ENCODE data around the gene STK32B. TPM values are rescaled to one million over a fixed set of nuclear protein-coding genes. Genes with fewer than 3 reads are reported as not detected.

STK32B gene
- total and polyA plus RNA-seq, 2 of the 8 experiments (the other 6 are each of a cell fraction or from before 2014, with no cell fraction given), result 2.3 to 2.5 TPM

DNA sequence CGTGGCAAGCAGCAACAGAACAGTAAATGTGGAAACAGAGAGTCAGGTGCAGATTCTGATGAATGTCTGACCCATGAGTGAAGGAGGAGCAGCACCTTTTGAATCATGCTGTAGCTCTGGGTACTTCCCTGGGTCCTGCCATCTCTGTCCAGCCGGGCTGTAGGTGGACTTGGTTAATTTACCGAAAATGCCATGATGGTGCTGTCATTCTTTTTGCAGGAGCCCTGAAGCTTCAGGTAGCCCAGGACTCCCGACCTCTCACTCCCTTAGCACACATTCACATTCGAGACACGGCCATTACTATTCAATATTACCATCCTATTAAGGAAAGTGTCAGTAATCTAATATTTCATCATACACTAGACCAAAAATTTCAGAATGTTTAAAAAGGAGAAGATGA is 320.9 kb downstream of the STK32B start:
- Histone ChIP-seq H2BK120ac (replicated peaks; ENCODE audit: low read depth, low read length) (no peak overlapping the region), H3K9me3 (ENCODE audit: insufficient read depth in 2 of 2, low read depth in 1 of 2, low read length in 1 of 2) (peaks cover 0 to 2% of the 10 kb centered on the region in 2 experiments; a peak in 1 of 4 replicates), H3K4me2 (ENCODE audit: insufficient read depth in 1 of 2, low read depth in 2 of 2, low read length in 2 of 2) (no peak overlapping the region), H3K18ac (ENCODE audit: extremely low read depth, low read length) (no peak overlapping the region), H4K8ac (ENCODE audit: extremely low read depth, insufficient read depth, low read length) (no peak overlapping the region), H3K4ac (replicated peaks; ENCODE audit: insufficient read length, low read depth, low read length) (no peak overlapping the region), H2BK12ac (ENCODE audit: low read depth, low read length) (no peak overlapping the region), H4K20me1 (replicated peaks in 1 of 2; ENCODE audit: control insufficient read depth in 1 of 2, insufficient read depth in 2 of 2, low read length in 2 of 2) (no peaks in the 10 kb centered on the region), H3K23me2 (ENCODE audit: low read depth, low read length) (no peaks in the 10 kb centered on the region), H3K79me2 (ENCODE audit: control insufficient read depth in 1 of 2, insufficient read depth in 2 of 2, low read length in 2 of 2) (no peaks in the 10 kb centered on the region), H3K36me3 (ENCODE audit: control insufficient read depth in 2 of 4, insufficient read depth in 4 of 4, low read length in 3 of 4) (no peaks in the 10 kb centered on the region), H3K27me3 (replicated peaks in 1 of 4; ENCODE audit: control insufficient read depth in 3 of 4, extremely low read depth in 1 of 4, insufficient read depth in 3 of 4, low read length in 3 of 4) (no peaks in the 10 kb centered on the region), H2BK5ac (ENCODE audit: low read depth, low read length) (no peak overlapping the region), H3K79me1 (ENCODE audit: low read depth, low read length) (no peaks in the 10 kb centered on the region), H2AFZ (ENCODE audit: low read length) (no peak overlapping the region), H3K27ac (ENCODE audit: low read depth, low read length) (no peak overlapping the region), H3K23ac (ENCODE audit: insufficient read length) (no peak overlapping the region), H4K5ac (ENCODE audit: insufficient read length, low read depth, low read length) (no peak overlapping the region), H3K56ac (replicated peaks; ENCODE audit: insufficient read length, low read depth, low read length) (no peak overlapping the region), H3K14ac (ENCODE audit: insufficient read length) (no peak overlapping the region), H2BK20ac (ENCODE audit: low read length) (no peak overlapping the region), H3K9ac (replicated peaks in 1 of 4; ENCODE audit: extremely low read depth in 1 of 4, low read depth in 3 of 4, low read length in 3 of 4) (no peak overlapping the region), H3K4me1 (replicated peaks in 1 of 4; ENCODE audit: control insufficient read depth in 3 of 4, insufficient read depth in 4 of 4, low read length in 3 of 4) (no peaks in the 10 kb centered on the region), H2AK5ac (ENCODE audit: low read depth, low read length) (no peak overlapping the region), H4K91ac (replicated peaks; ENCODE audit: insufficient read length, low read length) (no peak overlapping the region), H2BK15ac (ENCODE audit: low read length) (no peak overlapping the region), H3K4me3 (ENCODE audit: extremely low read depth in 1 of 4, insufficient read depth in 2 of 4, low read depth in 3 of 4, low read length in 4 of 4) (no peak overlapping the region)
- DNase-seq (ENCODE audit: low read depth in 1 of 2, low spot score in 2 of 2), result no peak
- CTCF ChIA-PET (ENCODE audit: partially characterized antibody), result no interaction called here
- FAIRE-seq, result no peak
- POLR2A ChIA-PET (ENCODE audit: partially characterized antibody), result no interaction called here
- 87% methylated on average over 6 of the region's 6 CpGs; no CpG with 5 or more reads in 1 of the 2 experiments for WGBS, 2 experiments (ENCODE audit: extremely low coverage in 1 of 2, insufficient coverage in 1 of 2, insufficient read length in 1 of 2, insufficient replicate concordance in 2 of 2, low coverage in 1 of 2, low lambda C conversion rate in 2 of 2, missing lambda C conversion rate in 1 of 2)
- TF ChIP-seq SIRT6 (IDR thresholded peaks at IDR 0.05; ENCODE audit: low read length) (no peak), ATF3 (IDR thresholded peaks at IDR 0.05; ENCODE audit: insufficient read depth, low read depth, low read length) (no peak), SAP30 (IDR thresholded peaks at IDR 0.05; ENCODE audit: insufficient read depth, insufficient replicate concordance, low read length) (no peak), SRF (IDR thresholded peaks at IDR 0.05; ENCODE audit: low read depth, low read length) (no peak)
- TF ChIP-seq, protein P1, sequence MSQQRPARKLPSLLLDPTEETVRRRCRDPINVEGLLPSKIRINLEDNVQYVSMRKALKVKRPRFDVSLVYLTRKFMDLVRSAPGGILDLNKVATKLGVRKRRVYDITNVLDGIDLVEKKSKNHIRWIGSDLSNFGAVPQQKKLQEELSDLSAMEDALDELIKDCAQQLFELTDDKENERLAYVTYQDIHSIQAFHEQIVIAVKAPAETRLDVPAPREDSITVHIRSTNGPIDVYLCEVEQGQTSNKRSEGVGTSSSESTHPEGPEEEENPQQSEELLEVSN (IDR thresholded peaks at IDR 0.05), result no peak

Measured in H1 (cell line).